GM23338 (cell line): ENCODE results near the gene NCDN. TPM values are rescaled to one million over a fixed set of nuclear protein-coding genes. Genes with fewer than 3 reads are reported as not detected.

Source experiments
- ATAC-seq: fragments of 200-7000 bp; cut with Tn5 transposase; 3 replicates; pipeline ENCODE4 v1.9.1; 2020
- DNase-seq: peaks from one replicate; pipeline ENCODE4 v3.0.0-alpha.2; 2015; ENCODE audit warnings: low spot score
- H2AFZ ChIP-seq: fragments of 200-600 bp; sonication (generic); 2 replicates; pipeline ENCODE4 v1.8.0; 2016; ENCODE audit warnings: antibody characterized with exemption, mild to moderate bottlenecking, moderate library complexity
- H3F3A ChIP-seq: fragments of 200-600 bp; sonication (generic); replicated peaks from 2 replicates; pipeline ENCODE4 v1.8.0; 2017; ENCODE audit warnings: antibody characterized with exemption, mixed run types, low read depth
- H3K27ac ChIP-seq: fragments of 200-600 bp; sonication (generic); 2 replicates; pipeline ENCODE4 v1.6.1; 2016; ENCODE audit warnings: low read depth
- H3K27me3 ChIP-seq: fragments of 200-600 bp; sonication (generic); 2 replicates; pipeline ENCODE4 v1.8.0; 2016; ENCODE audit warnings: mild to moderate bottlenecking, mixed run types, moderate library complexity; ENCODE audit not compliant: insufficient read depth
- H3K36me3 ChIP-seq: fragments of 200-600 bp; sonication (generic); 2 replicates; pipeline ENCODE4 v1.8.0; 2016; ENCODE audit warnings: mild to moderate bottlenecking; ENCODE audit not compliant: insufficient read depth
- H3K4me1 ChIP-seq: fragments of 200-600 bp; sonication (generic); 2 replicates; pipeline ENCODE4 v1.8.0; 2016; ENCODE audit warnings: mild to moderate bottlenecking, moderate library complexity; ENCODE audit not compliant: insufficient read depth
- H3K4me2 ChIP-seq: fragments of 200-600 bp; sonication (generic); 2 replicates; pipeline ENCODE4 v1.7.1; 2017; ENCODE audit warnings: mixed run types
- H3K4me3 ChIP-seq: fragments of 200-600 bp; sonication (generic); 2 replicates; pipeline ENCODE4 v1.6.1; 2016; ENCODE audit warnings: mixed run types
- H3K79me2 ChIP-seq: fragments of 200-600 bp; sonication (generic); replicated peaks from 2 replicates; pipeline ENCODE4 v1.8.0; 2017; ENCODE audit warnings: mild to moderate bottlenecking; ENCODE audit not compliant: insufficient read depth
- H3K9me2 ChIP-seq: fragments of 200-600 bp; sonication (generic); 2 replicates; pipeline ENCODE4 v1.8.0; 2017; ENCODE audit not compliant: insufficient read depth
- H4K20me1 ChIP-seq: fragments of 200-600 bp; sonication (generic); replicated peaks from 2 replicates; pipeline ENCODE4 v1.8.0; 2017; ENCODE audit warnings: mild to moderate bottlenecking; ENCODE audit not compliant: insufficient read depth
- H3K27ac Mint-ChIP-seq: 2 replicates; pipeline ENCODE4 v1.8.0; 2020; ENCODE audit warnings: inconsistent platforms, mild to moderate bottlenecking, moderate library complexity, mixed read lengths
- H3K27me3 Mint-ChIP-seq: 3 replicates; pipeline ENCODE4 v1.8.0; 2022; ENCODE audit warnings: low read depth, mild to moderate bottlenecking, moderate library complexity, mixed read lengths, inconsistent platforms; ENCODE audit not compliant: insufficient read depth, poor library complexity
- H3K36me3 Mint-ChIP-seq: 3 replicates; pipeline ENCODE4 v1.8.0; 2021; ENCODE audit warnings: low read depth, mild to moderate bottlenecking, inconsistent platforms, moderate library complexity, mixed read lengths
- H3K4me1 Mint-ChIP-seq: 3 replicates; pipeline ENCODE4 v1.8.0; 2020; ENCODE audit warnings: mild to moderate bottlenecking, inconsistent platforms, mixed read lengths
- H3K4me3 Mint-ChIP-seq: 3 replicates; pipeline ENCODE4 v1.8.0; 2021; ENCODE audit warnings: moderate library complexity, mild to moderate bottlenecking, inconsistent platforms, mixed read lengths
- H3K9me3 Mint-ChIP-seq: 3 replicates; pipeline ENCODE4 v1.8.0; 2020; ENCODE audit warnings: moderate library complexity, mild to moderate bottlenecking, inconsistent platforms, mixed read lengths
- CREB1 ChIP-seq: fragments of 250-450 bp; sonication (Bioruptor Pico); IDR thresholded peaks from 2 replicates; pipeline ENCODE4 v1.5.0; 2020; ENCODE audit warnings: low read depth, mild to moderate bottlenecking, moderate library complexity
- EZH2 ChIP-seq: fragments of 200-600 bp; sonication (generic); IDR thresholded peaks from one replicate; pipeline ENCODE4 v1.8.0; 2017; ENCODE audit warnings: antibody characterized with exemption, mild to moderate bottlenecking, low read depth; ENCODE audit not compliant: unreplicated experiment
- EZH2phosphoT487 ChIP-seq: fragments of 200-600 bp; sonication (generic); IDR thresholded peaks from one replicate; pipeline ENCODE4 v1.8.1; 2018; ENCODE audit warnings: antibody characterized with exemption; ENCODE audit not compliant: unreplicated experiment
- JUNB ChIP-seq: IDR thresholded peaks from one replicate; pipeline ENCODE4 v1.6.1; 2016; ENCODE audit warnings: antibody characterized with exemption; ENCODE audit not compliant: unreplicated experiment
- NANOG ChIP-seq: IDR thresholded peaks from 2 replicates; pipeline ENCODE4 v1.6.1; 2016; ENCODE audit warnings: antibody characterized with exemption, borderline replicate concordance
- POLR2AphosphoS5 ChIP-seq: IDR thresholded peaks from 2 replicates; pipeline ENCODE4 v1.6.1; 2016; ENCODE audit warnings: antibody characterized with exemption, low read depth
- STAT1 ChIP-seq: IDR thresholded peaks from one replicate; pipeline ENCODE4 v1.6.1; 2016; ENCODE audit warnings: antibody characterized with exemption; ENCODE audit not compliant: unreplicated experiment
- ZNF114 ChIP-seq: fragments of 250-450 bp; sonication (Bioruptor Pico); IDR thresholded peaks from 2 replicates; pipeline ENCODE4 v1.5.0; 2020; ENCODE audit warnings: mild to moderate bottlenecking, moderate library complexity
- ZNF331 ChIP-seq: fragments of 250-450 bp; sonication (Bioruptor Pico); IDR thresholded peaks from 2 replicates; pipeline ENCODE4 v1.5.0; 2020; ENCODE audit warnings: low read depth, mild to moderate bottlenecking, moderate library complexity
- polyA plus RNA-seq: library from polyadenylated mRNA; unstranded; fragments of >200 nt; fragmentation: Nextera tagmentation; extraction: Ambion mirVana; gene quantifications from 2 replicates; pipeline ENCODE4 v1.2.1, GENCODE V29; 2016
- total RNA-seq: library from RNA; depleted of rRNA; stranded (reverse); fragments of >200 nt; shearing (Covaris generic); gene quantifications from 2 replicates; pipeline ENCODE4 v1.2.3, GENCODE V29; 2014
- TF ChIP-seq, protein P1 (sequence below), 2 experiments: fragments of 200-600 bp in 1 of 2; sonication (generic) in 1 of 2; conservative IDR thresholded peaks; 2 replicates each; pipeline versions ENCODE4 v1.5.1 to v1.6.1; 2016 to 2017; ENCODE audit warnings: antibody characterized with exemption in 2 of 2, low read depth in 2 of 2, mild to moderate bottlenecking in 2 of 2, moderate library complexity in 1 of 2
- TF ChIP-seq, protein P2 (sequence below): fragments of 250-450 bp; sonication (Bioruptor Pico); IDR thresholded peaks from 2 replicates; pipeline ENCODE4 v1.5.0; 2020; ENCODE audit warnings: mild to moderate bottlenecking, moderate library complexity
- TF ChIP-seq, protein P3 (sequence below): IDR thresholded peaks from 2 replicates; pipeline ENCODE4 v1.6.1; 2016; ENCODE audit warnings: antibody characterized with exemption
- TF ChIP-seq, protein P4 (sequence below): IDR thresholded peaks from one replicate; pipeline ENCODE4 v1.6.1; 2018; ENCODE audit warnings: antibody characterized with exemption; ENCODE audit not compliant: unreplicated experiment

NCDN gene
- total and polyA plus RNA-seq, 2 experiments from 2014 or later, result 13.2 to 44.2 TPM

DNA sequence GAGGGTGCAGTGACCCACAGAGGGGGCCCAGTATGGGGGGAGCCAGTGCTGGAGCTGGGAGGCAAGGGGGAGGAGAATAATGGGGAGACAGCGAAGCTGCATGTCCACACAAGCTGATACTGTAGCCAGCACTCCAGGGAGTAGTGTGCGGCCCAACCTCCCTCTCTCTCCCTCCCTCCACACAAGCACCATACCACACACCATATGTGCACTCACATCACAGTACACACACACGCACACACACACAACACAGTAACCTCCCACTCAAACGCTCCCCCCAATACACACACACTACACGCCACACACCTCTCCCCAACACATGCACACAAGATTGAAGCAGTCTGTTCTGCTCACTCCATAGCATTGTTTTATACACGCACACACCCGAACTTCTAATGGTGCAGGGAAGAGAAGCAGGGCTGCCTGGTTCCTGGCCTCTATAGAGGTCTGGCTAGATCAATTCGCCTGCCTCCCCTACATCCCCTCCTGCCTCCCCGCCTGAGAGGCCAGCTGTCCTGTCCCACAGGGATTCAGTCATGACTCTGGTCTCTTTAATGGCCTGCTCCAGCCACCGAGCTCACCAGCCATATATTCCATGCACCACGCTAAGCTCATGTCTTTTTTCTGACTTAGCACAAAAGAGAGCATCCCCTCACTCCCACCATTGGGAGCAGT is 3.8 kb downstream of the NCDN start:
- H3K79me2 ChIP-seq, result peaks cover 4% of the 10 kb centered on the region
- Mint-ChIP-seq H3K27me3 (peaks cover 23% of the 10 kb centered on the region), H3K9me3 (peaks cover 3% of the 10 kb centered on the region; the same call in 2 of the 3 replicates), H3K4me3 (no peak overlapping the region), H3K27ac (no peak overlapping the region; the same call in 1 of the 2 replicates), H3K4me1 (peaks cover 17% of the 10 kb centered on the region), H3K36me3 (peaks cover 48% of the 10 kb centered on the region)
- H3K4me2 ChIP-seq, result no peak overlapping the region
- peaks cover 8% of the 10 kb centered on the region; the same call in 1 of the 2 replicates for H3K4me1 ChIP-seq
- H3K36me3 ChIP-seq, result no peaks in the 10 kb centered on the region; the same call in 1 of the 2 replicates
- no peaks in the 10 kb centered on the region for H3K9me2 ChIP-seq
- H3F3A ChIP-seq, result peaks cover 9% of the 10 kb centered on the region
- no peaks in the 10 kb centered on the region for H3K27me3 ChIP-seq
- H3K27ac ChIP-seq, result no peak overlapping the region
- no peak for TF ChIP-seq STAT1
- TF ChIP-seq CREB1 (CRISPR knock-in tag), result no peak
- no peak for TF ChIP-seq EZH2phosphoT487
- TF ChIP-seq JUNB, result no peak
- no peak for TF ChIP-seq EZH2
- no peak for TF ChIP-seq POLR2AphosphoS5
- TF ChIP-seq, protein P1, sequence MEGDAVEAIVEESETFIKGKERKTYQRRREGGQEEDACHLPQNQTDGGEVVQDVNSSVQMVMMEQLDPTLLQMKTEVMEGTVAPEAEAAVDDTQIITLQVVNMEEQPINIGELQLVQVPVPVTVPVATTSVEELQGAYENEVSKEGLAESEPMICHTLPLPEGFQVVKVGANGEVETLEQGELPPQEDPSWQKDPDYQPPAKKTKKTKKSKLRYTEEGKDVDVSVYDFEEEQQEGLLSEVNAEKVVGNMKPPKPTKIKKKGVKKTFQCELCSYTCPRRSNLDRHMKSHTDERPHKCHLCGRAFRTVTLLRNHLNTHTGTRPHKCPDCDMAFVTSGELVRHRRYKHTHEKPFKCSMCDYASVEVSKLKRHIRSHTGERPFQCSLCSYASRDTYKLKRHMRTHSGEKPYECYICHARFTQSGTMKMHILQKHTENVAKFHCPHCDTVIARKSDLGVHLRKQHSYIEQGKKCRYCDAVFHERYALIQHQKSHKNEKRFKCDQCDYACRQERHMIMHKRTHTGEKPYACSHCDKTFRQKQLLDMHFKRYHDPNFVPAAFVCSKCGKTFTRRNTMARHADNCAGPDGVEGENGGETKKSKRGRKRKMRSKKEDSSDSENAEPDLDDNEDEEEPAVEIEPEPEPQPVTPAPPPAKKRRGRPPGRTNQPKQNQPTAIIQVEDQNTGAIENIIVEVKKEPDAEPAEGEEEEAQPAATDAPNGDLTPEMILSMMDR (conservative IDR thresholded peaks at IDR 0.05; ENCODE audit: low read depth in 2 of 2), result no peak
- TF ChIP-seq, protein P2, sequence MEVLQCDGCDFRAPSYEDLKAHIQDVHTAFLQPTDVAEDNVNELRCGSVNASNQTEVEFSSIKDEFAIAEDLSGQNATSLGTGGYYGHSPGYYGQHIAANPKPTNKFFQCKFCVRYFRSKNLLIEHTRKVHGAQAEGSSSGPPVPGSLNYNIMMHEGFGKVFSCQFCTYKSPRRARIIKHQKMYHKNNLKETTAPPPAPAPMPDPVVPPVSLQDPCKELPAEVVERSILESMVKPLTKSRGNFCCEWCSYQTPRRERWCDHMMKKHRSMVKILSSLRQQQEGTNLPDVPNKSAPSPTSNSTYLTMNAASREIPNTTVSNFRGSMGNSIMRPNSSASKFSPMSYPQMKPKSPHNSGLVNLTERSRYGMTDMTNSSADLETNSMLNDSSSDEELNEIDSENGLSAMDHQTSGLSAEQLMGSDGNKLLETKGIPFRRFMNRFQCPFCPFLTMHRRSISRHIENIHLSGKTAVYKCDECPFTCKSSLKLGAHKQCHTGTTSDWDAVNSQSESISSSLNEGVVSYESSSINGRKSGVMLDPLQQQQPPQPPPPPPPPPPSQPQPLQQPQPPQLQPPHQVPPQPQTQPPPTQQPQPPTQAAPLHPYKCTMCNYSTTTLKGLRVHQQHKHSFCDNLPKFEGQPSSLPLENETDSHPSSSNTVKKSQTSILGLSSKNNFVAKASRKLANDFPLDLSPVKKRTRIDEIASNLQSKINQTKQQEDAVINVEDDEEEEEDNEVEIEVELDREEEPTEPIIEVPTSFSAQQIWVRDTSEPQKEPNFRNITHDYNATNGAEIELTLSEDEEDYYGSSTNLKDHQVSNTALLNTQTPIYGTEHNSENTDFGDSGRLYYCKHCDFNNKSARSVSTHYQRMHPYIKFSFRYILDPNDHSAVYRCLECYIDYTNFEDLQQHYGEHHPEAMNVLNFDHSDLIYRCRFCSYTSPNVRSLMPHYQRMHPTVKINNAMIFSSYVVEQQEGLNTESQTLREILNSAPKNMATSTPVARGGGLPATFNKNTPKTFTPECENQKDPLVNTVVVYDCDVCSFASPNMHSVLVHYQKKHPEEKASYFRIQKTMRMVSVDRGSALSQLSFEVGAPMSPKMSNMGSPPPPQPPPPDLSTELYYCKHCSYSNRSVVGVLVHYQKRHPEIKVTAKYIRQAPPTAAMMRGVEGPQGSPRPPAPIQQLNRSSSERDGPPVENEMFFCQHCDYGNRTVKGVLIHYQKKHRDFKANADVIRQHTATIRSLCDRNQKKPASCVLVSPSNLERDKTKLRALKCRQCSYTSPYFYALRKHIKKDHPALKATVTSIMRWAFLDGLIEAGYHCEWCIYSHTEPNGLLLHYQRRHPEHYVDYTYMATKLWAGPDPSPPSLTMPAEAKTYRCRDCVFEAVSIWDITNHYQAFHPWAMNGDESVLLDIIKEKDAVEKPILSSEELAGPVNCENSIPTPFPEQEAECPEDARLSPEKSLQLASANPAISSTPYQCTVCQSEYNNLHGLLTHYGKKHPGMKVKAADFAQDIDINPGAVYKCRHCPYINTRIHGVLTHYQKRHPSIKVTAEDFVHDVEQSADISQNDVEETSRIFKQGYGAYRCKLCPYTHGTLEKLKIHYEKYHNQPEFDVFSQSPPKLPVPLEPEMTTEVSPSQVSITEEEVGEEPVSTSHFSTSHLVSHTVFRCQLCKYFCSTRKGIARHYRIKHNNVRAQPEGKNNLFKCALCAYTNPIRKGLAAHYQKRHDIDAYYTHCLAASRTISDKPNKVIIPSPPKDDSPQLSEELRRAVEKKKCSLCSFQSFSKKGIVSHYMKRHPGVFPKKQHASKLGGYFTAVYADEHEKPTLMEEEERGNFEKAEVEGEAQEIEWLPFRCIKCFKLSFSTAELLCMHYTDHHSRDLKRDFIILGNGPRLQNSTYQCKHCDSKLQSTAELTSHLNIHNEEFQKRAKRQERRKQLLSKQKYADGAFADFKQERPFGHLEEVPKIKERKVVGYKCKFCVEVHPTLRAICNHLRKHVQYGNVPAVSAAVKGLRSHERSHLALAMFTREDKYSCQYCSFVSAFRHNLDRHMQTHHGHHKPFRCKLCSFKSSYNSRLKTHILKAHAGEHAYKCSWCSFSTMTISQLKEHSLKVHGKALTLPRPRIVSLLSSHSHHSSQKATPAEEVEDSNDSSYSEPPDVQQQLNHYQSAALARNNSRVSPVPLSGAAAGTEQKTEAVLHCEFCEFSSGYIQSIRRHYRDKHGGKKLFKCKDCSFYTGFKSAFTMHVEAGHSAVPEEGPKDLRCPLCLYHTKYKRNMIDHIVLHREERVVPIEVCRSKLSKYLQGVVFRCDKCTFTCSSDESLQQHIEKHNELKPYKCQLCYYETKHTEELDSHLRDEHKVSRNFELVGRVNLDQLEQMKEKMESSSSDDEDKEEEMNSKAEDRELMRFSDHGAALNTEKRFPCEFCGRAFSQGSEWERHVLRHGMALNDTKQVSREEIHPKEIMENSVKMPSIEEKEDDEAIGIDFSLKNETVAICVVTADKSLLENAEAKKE (CRISPR knock-in tag), result no peak
- TF ChIP-seq, protein P3, sequence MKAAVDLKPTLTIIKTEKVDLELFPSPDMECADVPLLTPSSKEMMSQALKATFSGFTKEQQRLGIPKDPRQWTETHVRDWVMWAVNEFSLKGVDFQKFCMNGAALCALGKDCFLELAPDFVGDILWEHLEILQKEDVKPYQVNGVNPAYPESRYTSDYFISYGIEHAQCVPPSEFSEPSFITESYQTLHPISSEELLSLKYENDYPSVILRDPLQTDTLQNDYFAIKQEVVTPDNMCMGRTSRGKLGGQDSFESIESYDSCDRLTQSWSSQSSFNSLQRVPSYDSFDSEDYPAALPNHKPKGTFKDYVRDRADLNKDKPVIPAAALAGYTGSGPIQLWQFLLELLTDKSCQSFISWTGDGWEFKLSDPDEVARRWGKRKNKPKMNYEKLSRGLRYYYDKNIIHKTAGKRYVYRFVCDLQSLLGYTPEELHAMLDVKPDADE, result no peak
- TF ChIP-seq ZNF331, result no peak
- no peak for TF ChIP-seq NANOG
- no peak for TF ChIP-seq ZNF114 (CRISPR knock-in tag)
- TF ChIP-seq, protein P4, sequence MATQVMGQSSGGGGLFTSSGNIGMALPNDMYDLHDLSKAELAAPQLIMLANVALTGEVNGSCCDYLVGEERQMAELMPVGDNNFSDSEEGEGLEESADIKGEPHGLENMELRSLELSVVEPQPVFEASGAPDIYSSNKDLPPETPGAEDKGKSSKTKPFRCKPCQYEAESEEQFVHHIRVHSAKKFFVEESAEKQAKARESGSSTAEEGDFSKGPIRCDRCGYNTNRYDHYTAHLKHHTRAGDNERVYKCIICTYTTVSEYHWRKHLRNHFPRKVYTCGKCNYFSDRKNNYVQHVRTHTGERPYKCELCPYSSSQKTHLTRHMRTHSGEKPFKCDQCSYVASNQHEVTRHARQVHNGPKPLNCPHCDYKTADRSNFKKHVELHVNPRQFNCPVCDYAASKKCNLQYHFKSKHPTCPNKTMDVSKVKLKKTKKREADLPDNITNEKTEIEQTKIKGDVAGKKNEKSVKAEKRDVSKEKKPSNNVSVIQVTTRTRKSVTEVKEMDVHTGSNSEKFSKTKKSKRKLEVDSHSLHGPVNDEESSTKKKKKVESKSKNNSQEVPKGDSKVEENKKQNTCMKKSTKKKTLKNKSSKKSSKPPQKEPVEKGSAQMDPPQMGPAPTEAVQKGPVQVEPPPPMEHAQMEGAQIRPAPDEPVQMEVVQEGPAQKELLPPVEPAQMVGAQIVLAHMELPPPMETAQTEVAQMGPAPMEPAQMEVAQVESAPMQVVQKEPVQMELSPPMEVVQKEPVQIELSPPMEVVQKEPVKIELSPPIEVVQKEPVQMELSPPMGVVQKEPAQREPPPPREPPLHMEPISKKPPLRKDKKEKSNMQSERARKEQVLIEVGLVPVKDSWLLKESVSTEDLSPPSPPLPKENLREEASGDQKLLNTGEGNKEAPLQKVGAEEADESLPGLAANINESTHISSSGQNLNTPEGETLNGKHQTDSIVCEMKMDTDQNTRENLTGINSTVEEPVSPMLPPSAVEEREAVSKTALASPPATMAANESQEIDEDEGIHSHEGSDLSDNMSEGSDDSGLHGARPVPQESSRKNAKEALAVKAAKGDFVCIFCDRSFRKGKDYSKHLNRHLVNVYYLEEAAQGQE, result no peak
- peaks cover 14% of the 10 kb centered on the region; the same call in 1 of the 2 replicates for H4K20me1 ChIP-seq
- ATAC-seq (no peak), DNase-seq (no peak)
- no peak overlapping the region for H3K4me3 ChIP-seq
- no peak overlapping the region for H2AFZ ChIP-seq
